GM12878 (cell line): ENCODE data around the gene ADAMTSL5. TPM values are rescaled to one million over a fixed set of nuclear protein-coding genes. Genes with fewer than 3 reads are reported as not detected.

Experiments
- ATAC-seq: fragments of 200-7000 bp; cut with Tn5 transposase; 3 replicates; pipeline ENCODE4 v1.9.1; 2020; ENCODE audit warnings: mild to moderate bottlenecking, moderate library complexity
- BruUV-seq: library from RNA; stranded (reverse); fragments of 400-500 nt; replicated peaks from 2 replicates; lab custom pipeline; 2021; lab: Mats Ljungman, UMichigan
- CTCF ChIA-PET: fragments of 300-600 bp; sonication (Branson Sonifier 250); formaldehyde crosslinking; extraction: SDS; loops from one replicate; lab custom pipeline; 2021; ENCODE audit warnings: inconsistent platforms; lab: Yijun Ruan, JAX
- POLR2A ChIA-PET: fragments of 350-600 bp; formaldehyde crosslinking; extraction: SDS; loops from one replicate; lab custom pipeline; 2021; ENCODE audit warnings: inconsistent platforms; lab: Charles Lee
- RAD21 ChIA-PET: fragments of 300-600 bp; sonication (Branson Sonifier 250); formaldehyde crosslinking; loops from one replicate; lab custom pipeline; 2023; ENCODE audit warnings: antibody characterized with exemption; ENCODE audit not compliant: unreplicated experiment; lab: Charles Lee
- SMC1A ChIA-PET: fragments of 300-600 bp; sonication (Branson Sonifier 250); formaldehyde crosslinking; loops from one replicate; lab custom pipeline; 2023; ENCODE audit not compliant: unreplicated experiment, uncharacterized antibody; lab: Charles Lee
- DNase-seq: peaks from one replicate; pipeline ENCODE4 v3.0.0-alpha.2; 2011; ENCODE audit warnings: low read depth, low spot score
- FAIRE-seq: peaks from 3 replicates; lab custom pipeline; 2011; peaks lifted over from hg19 to GRCh38; lab: Jason Lieb, UNC
- H2AFZ ChIP-seq: 2 replicates; pipeline ENCODE4 v1.6.0; 2011; ENCODE audit warnings: low read depth, low read length, control low read depth; ENCODE audit not compliant: control insufficient read depth
- H3K27ac ChIP-seq: 2 replicates; pipeline ENCODE4 v1.5.1; 2011; ENCODE audit warnings: control low read depth; ENCODE audit not compliant: control insufficient read depth, insufficient read depth
- H3K27me3 ChIP-seq, 2 experiments: replicated peaks in 1 of 2; 2 replicates each; pipeline versions ENCODE4 v1.6.0 to v1.6.1; 2011; ENCODE audit warnings: low read length in 1 of 2; ENCODE audit not compliant: control insufficient read depth in 2 of 2, insufficient read depth in 2 of 2
- H3K36me3 ChIP-seq, 2 experiments: 2 replicates each; pipeline ENCODE4 v1.5.1; 2011; ENCODE audit warnings: low read length in 1 of 2; ENCODE audit not compliant: control insufficient read depth in 2 of 2, insufficient read depth in 2 of 2
- H3K4me1 ChIP-seq: 2 replicates; pipeline ENCODE4 v1.6.1; 2011; ENCODE audit warnings: mild to moderate bottlenecking, low read length, moderate library complexity, mixed read lengths; ENCODE audit not compliant: control insufficient read depth, insufficient read depth
- H3K4me2 ChIP-seq: 2 replicates; pipeline ENCODE4 v1.6.0; 2011; ENCODE audit warnings: control low read depth; ENCODE audit not compliant: control insufficient read depth, insufficient read depth
- H3K4me3 ChIP-seq: fragments of 200-600 bp; sonication (generic); 2 replicates; pipeline ENCODE4 v1.5.1; 2016
- H3K79me2 ChIP-seq: 2 replicates; pipeline ENCODE4 v1.6.0; 2011; ENCODE audit warnings: low read length; ENCODE audit not compliant: control insufficient read depth, insufficient read depth
- H3K9ac ChIP-seq: 2 replicates; pipeline ENCODE4 v1.8.0; 2011; ENCODE audit warnings: low read length, control low read depth, mixed read lengths; ENCODE audit not compliant: control insufficient read depth, insufficient read depth
- H3K9me3 ChIP-seq: replicated peaks from 3 replicates; pipeline ENCODE4 v1.5.1; 2011; ENCODE audit warnings: mild to moderate bottlenecking, low read length; ENCODE audit not compliant: control insufficient read depth, insufficient read depth
- H4K20me1 ChIP-seq: 2 replicates; pipeline ENCODE4 v1.6.0; 2011; ENCODE audit not compliant: control insufficient read depth, insufficient read depth
- BACH1 ChIP-seq: fragments of 450-650 bp; IDR thresholded peaks from 2 replicates; pipeline ENCODE4 v1.6.1; 2017; ENCODE audit warnings: mild to moderate bottlenecking, borderline replicate concordance
- BCL11A ChIP-seq: IDR thresholded peaks from 2 replicates; pipeline ENCODE4 v1.6.1; 2011; ENCODE audit warnings: low read depth, low read length
- BCL3 ChIP-seq: IDR thresholded peaks from 2 replicates; pipeline ENCODE4 v1.6.1; 2011; ENCODE audit warnings: borderline replicate concordance, low read depth, mild to moderate bottlenecking, moderate library complexity, low read length; ENCODE audit not compliant: insufficient read depth, poor library complexity, severe bottlenecking
- CBFB ChIP-seq: IDR thresholded peaks from 2 replicates; pipeline ENCODE4 v1.6.1; 2016; ENCODE audit warnings: antibody characterized with exemption, low read depth
- CREB1 ChIP-seq: IDR thresholded peaks from 2 replicates; pipeline ENCODE4 v1.6.1; 2012; ENCODE audit warnings: low read depth, mild to moderate bottlenecking, inconsistent platforms
- ETV6 ChIP-seq, 2 experiments: fragments of 450-650 bp in 1 of 2; IDR thresholded peaks in 1 of 2; conservative IDR thresholded peaks in 1 of 2; 2 replicates each; pipeline ENCODE4 v1.6.1; 2014; ENCODE audit warnings: antibody characterized with exemption in 1 of 2, borderline replicate concordance in 1 of 2, low read depth in 1 of 2, mild to moderate bottlenecking in 1 of 2, moderate library complexity in 1 of 2
- HDGF ChIP-seq: fragments of 450-650 bp; IDR thresholded peaks from 2 replicates; pipeline ENCODE4 v1.6.1; 2016; ENCODE audit warnings: antibody characterized with exemption
- IRF5 ChIP-seq: fragments of 450-650 bp; IDR thresholded peaks from 2 replicates; pipeline ENCODE4 v1.6.1; 2017; ENCODE audit warnings: borderline replicate concordance
- MAX ChIP-seq: IDR thresholded peaks from 2 replicates; pipeline ENCODE4 v1.6.1; 2012; ENCODE audit warnings: low read depth, low read length, improper control_type of control experiment
- MEF2B ChIP-seq: fragments of 450-650 bp; IDR thresholded peaks from 2 replicates; pipeline ENCODE4 v1.6.1; 2018; ENCODE audit warnings: mild to moderate bottlenecking, moderate library complexity; ENCODE audit not compliant: partially characterized antibody, poor library complexity, severe bottlenecking
- MLLT1 ChIP-seq: fragments of 450-650 bp; IDR thresholded peaks from 2 replicates; pipeline ENCODE4 v1.6.1; 2016; ENCODE audit warnings: mild to moderate bottlenecking
- NFYB ChIP-seq: IDR thresholded peaks from 2 replicates; pipeline ENCODE4 v1.6.1; 2011; ENCODE audit warnings: low read depth, mild to moderate bottlenecking, low read length, improper control_type of control experiment, moderate library complexity; ENCODE audit not compliant: insufficient read depth
- RUNX3 ChIP-seq: IDR thresholded peaks from 2 replicates; pipeline ENCODE4 v1.6.1; 2012; ENCODE audit warnings: low read length, inconsistent platforms
- SREBF2 ChIP-seq: IDR thresholded peaks from 2 replicates; pipeline ENCODE4 v1.6.1; 2012; ENCODE audit warnings: mild to moderate bottlenecking, low read length
- STAT3 ChIP-seq: IDR thresholded peaks from 2 replicates; pipeline ENCODE4 v1.6.1; 2011; ENCODE audit warnings: low read depth, low read length, improper control_type of control experiment
- ZBTB11 ChIP-seq: fragments of 450-650 bp; formaldehyde crosslinking; IDR thresholded peaks from 2 replicates; pipeline ENCODE4 v1.5.0; 2022; ENCODE audit warnings: mild to moderate bottlenecking, missing genetic modification characterization
- ZNF24 ChIP-seq: fragments of 450-650 bp; IDR thresholded peaks from 2 replicates; pipeline ENCODE4 v1.6.1; 2017; ENCODE audit warnings: antibody characterized with exemption, mild to moderate bottlenecking
- ZSCAN29 ChIP-seq: fragments of 450-650 bp; IDR thresholded peaks from 2 replicates; pipeline ENCODE4 v1.6.1; 2017; ENCODE audit warnings: mild to moderate bottlenecking, moderate library complexity
- WGBS: methylation state at CpG from one replicate; pipeline ENCODE4 v1.1.6; 2016; ENCODE audit warnings: low lambda C conversion rate; ENCODE audit not compliant: insufficient replicate concordance, insufficient coverage; ENCODE audit errors: missing lambda C conversion rate; 5-methylcytosine and 5-hydroxymethylcytosine counted together
- in situ Hi-C: fragments of 300-500 bp; cut with MboI; formaldehyde crosslinking; loops from 9 replicates; pipeline ENCODE4 v1.14.3; 2018; ENCODE audit warnings: mixed read lengths
- intact Hi-C: fragments of 100-400 bp; cut with micrococcal nuclease; formaldehyde crosslinking; loops from one replicate; pipeline ENCODE4 v1.14.2; 2022; ENCODE audit not compliant: unreplicated experiment
- polyA plus RNA-seq, 11 experiments: library from polyadenylated mRNA; depleted of rRNA in 4 of 11; unstranded in 6 of 11; stranded (reverse) in 5 of 11; fragments of >200 nt; fragmentation: Nextera tagmentation in 4 of 11; fragmentation: Illumina TruSeq in 1 of 11; extraction: Ambion mirVana in 4 of 11; extraction: Trizol in 1 of 11; gene quantifications; 1 replicate in 1 of 11; 2 replicates in 10 of 11; pipeline versions ENCODE4 v1.2.1 to v1.2.3, GENCODE V29; 2011 to 2016; ENCODE audit warnings: inconsistent platforms in 2 of 11, missing spikeins in 2 of 11, low read depth in 1 of 11
- total RNA-seq, 4 experiments: library from RNA; depleted of rRNA in 3 of 4; stranded (reverse); fragments of >200 nt in 3 of 4; fragmentation: Illumina TruSeq in 1 of 4; extraction: Trizol in 1 of 4; gene quantifications; 2 replicates each; pipeline versions ENCODE4 v1.2.1 to v1.2.3, GENCODE V29; 2013 to 2021

ADAMTSL5 gene
- total and polyA plus RNA-seq, 10 of the 15 experiments (the other 5 are each of a cell fraction or from before 2014, with no cell fraction given): 0.04 to 0.83 (median 0.32) TPM; not detected in 4

- no peaks in the 10 kb centered on the region for H3K36me3 ChIP-seq
- H3K9me3 ChIP-seq: no peaks in the 10 kb centered on the region
- no peaks in the 10 kb centered on the region for H3K79me2 ChIP-seq
- in situ Hi-C loops: no loop called here
- DNase-seq (no peak), ATAC-seq (no peak), FAIRE-seq (no peak)
- peaks cover 0 to 2% of the 10 kb centered on the region in 2 experiments; a peak in 3 of 4 replicates for H3K27me3 ChIP-seq
- H3K9ac ChIP-seq: no peak overlapping the region
- SMC1A ChIA-PET: no interaction called here
- 50% methylated on average over 10 of the region's 10 CpGs for WGBS
- POLR2A ChIA-PET: no interaction called here
- no peaks in the 10 kb centered on the region for H4K20me1 ChIP-seq
- no TSS peak for BruUV-seq
- H2AFZ ChIP-seq: no peak overlapping the region
- intact Hi-C loops: no loop called here
- no peak overlapping the region for H3K4me2 ChIP-seq
- H3K27ac ChIP-seq: no peak overlapping the region
- RAD21 ChIA-PET: no interaction called here
- no peak overlapping the region for H3K4me3 ChIP-seq
- CTCF ChIA-PET: interaction anchor here (1.0 kb wide), 1 partner anchor 24 kb away, joined by 3 read pairs; no protein-coding TSS in a partner anchor
- no peaks in the 10 kb centered on the region for H3K4me1 ChIP-seq
- TF ChIP-seq CBFB (no peak), RUNX3 (no peak), MAX (no peak), ZSCAN29 (no peak), SREBF2 (no peak), ZNF24 (no peak), BCL11A (no peak), BCL3 (no peak), MLLT1 (no peak), IRF5 (no peak), HDGF (no peak), BACH1 (no peak), STAT3 (no peak), NFYB (no peak), ZBTB11 (CRISPR knock-in tag) (no peak), MEF2B (no peak), CREB1 (no peak), ETV6 (conservative IDR thresholded peaks at IDR 0.05 in 1 of 2, IDR thresholded peaks at IDR 0.05 in 1 of 2; ENCODE audit: borderline replicate concordance in 1 of 2, low read depth in 1 of 2) (no peak)
These were observed 9.2 kb upstream of the ADAMTSL5 start for GRCh38 chr19:1522061-1522460.
